Kidney epithelial cell (primary cell): Measurements from ENCODE around the gene NPHP4. TPM values are rescaled to one million over a fixed set of nuclear protein-coding genes. Genes with fewer than 3 reads are reported as not detected.

ENCODE experiments used
- DNase-seq: peaks from one replicate; pipeline ENCODE4 v3.0.0-alpha.2; 2010; ENCODE audit warnings: low read depth
- H3K27me3 ChIP-seq: 2 replicates; pipeline ENCODE4 v1.6.0; 2011; ENCODE audit warnings: low read length; ENCODE audit not compliant: control insufficient read depth, insufficient read depth
- H3K36me3 ChIP-seq: 2 replicates; pipeline ENCODE4 v1.5.1; 2011; ENCODE audit warnings: low read length; ENCODE audit not compliant: control insufficient read depth, insufficient read depth
- H3K4me3 ChIP-seq: 2 replicates; pipeline ENCODE4 v1.5.1; 2011; ENCODE audit warnings: low read depth, mild to moderate bottlenecking, control low read depth, low read length
- total RNA-seq: library from RNA; depleted of rRNA; stranded (reverse); fragments of >200 nt; gene quantifications from 2 replicates; pipeline ENCODE4 v1.2.3, GENCODE V29; 2015
- TF ChIP-seq, protein P1 (sequence below): IDR thresholded peaks from 2 replicates; pipeline ENCODE4 v1.5.1; 2011; ENCODE audit warnings: mild to moderate bottlenecking, moderate library complexity, low read length, control low read depth, inconsistent platforms; ENCODE audit not compliant: insufficient read depth, poor library complexity, severe bottlenecking

Gene NPHP4
- total RNA-seq = 6.6 TPM in 2 replicates

DNA sequence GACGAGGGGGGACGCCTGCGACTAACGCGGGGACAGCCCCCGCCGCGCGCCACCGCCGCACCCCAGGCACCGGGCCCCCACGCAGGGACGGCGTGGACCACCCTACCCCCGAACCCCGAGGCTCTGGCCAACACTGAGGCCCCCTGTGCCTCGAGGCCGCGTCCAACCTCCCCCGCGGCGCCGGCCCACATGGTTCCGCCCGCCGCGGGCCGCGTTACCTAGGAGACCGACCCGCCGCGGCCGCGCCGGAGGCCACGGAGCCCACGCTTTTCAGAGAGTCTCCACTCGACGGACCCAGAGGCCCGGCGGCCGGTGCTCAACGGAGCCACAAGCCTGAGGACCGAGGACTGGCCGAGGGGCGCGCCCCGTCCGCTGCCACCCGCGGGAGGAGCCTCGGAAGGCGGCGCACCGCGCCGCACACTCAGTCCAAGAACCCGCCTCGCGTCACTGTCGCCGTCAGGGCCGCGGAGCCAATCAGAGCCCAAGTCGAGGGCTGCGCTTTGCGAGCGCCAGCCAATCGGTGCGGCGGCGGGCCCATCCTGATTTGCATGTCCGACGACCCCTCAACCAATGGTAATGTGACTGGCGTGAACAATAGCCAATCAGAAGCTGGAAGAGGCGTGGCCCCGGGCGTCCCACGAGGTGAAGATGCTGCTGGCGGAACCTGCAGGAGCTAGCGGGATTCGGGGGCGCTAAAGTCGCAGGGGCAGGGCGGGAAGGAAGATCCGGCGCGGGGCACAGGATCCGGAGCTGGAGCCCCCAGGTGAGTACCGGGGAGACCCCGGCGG lies at the start of gene NPHP4:
Gene NPHP4 (minus strand): TSS at position 400 of the 788 bp plus-strand sequence. CDS start 6,136 bp downstream, outside the sequence.
- peak; percentile 97 for DNase-seq
- TF ChIP-seq, protein P1, sequence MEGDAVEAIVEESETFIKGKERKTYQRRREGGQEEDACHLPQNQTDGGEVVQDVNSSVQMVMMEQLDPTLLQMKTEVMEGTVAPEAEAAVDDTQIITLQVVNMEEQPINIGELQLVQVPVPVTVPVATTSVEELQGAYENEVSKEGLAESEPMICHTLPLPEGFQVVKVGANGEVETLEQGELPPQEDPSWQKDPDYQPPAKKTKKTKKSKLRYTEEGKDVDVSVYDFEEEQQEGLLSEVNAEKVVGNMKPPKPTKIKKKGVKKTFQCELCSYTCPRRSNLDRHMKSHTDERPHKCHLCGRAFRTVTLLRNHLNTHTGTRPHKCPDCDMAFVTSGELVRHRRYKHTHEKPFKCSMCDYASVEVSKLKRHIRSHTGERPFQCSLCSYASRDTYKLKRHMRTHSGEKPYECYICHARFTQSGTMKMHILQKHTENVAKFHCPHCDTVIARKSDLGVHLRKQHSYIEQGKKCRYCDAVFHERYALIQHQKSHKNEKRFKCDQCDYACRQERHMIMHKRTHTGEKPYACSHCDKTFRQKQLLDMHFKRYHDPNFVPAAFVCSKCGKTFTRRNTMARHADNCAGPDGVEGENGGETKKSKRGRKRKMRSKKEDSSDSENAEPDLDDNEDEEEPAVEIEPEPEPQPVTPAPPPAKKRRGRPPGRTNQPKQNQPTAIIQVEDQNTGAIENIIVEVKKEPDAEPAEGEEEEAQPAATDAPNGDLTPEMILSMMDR = no peak
- Histone ChIP-seq H3K36me3 (no peaks in the 10 kb centered on the region), H3K27me3 (no peaks in the 10 kb centered on the region), H3K4me3 (peak within 1 kb of the TSS; percentile 82)

GRCh38 chr1:6041432-6042062 lies 49.3 kb upstream of the NPHP4 start:
- Histone ChIP-seq H3K36me3 (no peaks in the 10 kb centered on the region), H3K27me3 (peaks cover 29% of the 10 kb centered on the region), H3K4me3 (no peak overlapping the region)
- TF ChIP-seq, protein P1 = peak; percentile 60
- no peak for DNase-seq

DNA sequence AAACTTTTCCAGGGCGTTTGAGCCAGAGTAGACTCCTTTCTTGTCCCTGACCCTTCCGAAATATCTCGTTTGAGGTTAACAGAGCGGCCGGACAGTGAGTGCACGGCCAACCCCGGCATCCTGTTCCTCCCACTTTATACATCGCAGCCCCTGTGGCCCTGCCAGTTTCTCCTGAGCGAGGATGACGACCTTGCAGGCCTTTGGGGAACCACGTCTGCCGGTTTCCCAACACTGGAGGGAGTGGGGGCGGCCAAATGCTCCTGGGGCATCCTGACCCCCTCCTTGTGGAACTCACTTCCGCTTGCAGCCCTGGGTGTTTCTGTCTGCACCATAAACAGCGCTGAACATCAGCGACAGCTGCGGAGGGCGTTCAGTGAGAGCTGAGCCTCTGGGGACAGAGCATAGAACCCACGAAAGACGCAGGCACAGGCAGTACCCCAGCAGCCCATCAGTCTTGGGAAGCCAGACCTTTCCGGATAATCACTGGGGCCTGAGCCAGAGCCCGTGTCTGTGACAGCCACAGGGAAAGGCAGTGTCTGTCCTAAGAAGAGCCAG lies 48.7 kb upstream of the NPHP4 start:
- H3K27me3 ChIP-seq = peaks cover 24% of the 10 kb centered on the region
- DNase-seq = no peak
- H3K36me3 ChIP-seq = no peaks in the 10 kb centered on the region
- TF ChIP-seq, protein P1 = no peak
- no peak overlapping the region for H3K4me3 ChIP-seq

DNA sequence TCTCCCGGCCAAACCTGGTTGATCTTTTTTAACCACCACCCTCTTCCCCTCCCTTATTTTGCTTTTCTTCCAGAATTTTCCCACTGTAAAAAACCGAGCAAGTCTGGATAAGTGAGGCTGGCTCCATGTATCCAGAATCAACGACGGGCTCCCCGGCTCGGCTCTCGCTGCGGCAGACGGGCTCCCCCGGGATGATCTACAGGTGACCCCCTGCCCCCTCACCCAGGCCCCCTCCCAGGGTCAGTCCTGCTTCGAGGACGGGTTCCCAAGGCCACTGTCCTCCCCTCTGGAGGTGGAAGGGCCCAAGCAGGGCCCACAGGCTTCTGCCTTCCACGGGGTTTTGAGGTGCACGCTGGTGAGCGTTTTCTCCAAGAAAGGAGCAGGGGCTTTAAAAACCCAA lies 48.2 kb upstream of the NPHP4 start:
- H3K36me3 ChIP-seq = no peaks in the 10 kb centered on the region
- DNase-seq = no peak
- TF ChIP-seq, protein P1 = no peak
- peaks cover 24% of the 10 kb centered on the region for H3K27me3 ChIP-seq
- no peak overlapping the region for H3K4me3 ChIP-seq

- H3K4me3 ChIP-seq = no peak overlapping the region
- TF ChIP-seq, protein P1 = no peak
- H3K27me3 ChIP-seq = peaks cover 34% of the 10 kb centered on the region
- no peak for DNase-seq
- no peaks in the 10 kb centered on the region for H3K36me3 ChIP-seq
These were observed 46.8 kb upstream of the NPHP4 start for GRCh38 chr1:6039031-6039430.
